ENCODE results near the gene CHST8.
"Not testable (repeated sequence)": the region's sequence is repeated elsewhere in the genome, so short reads cannot be mapped to it uniquely, and the experiment has no call there.

The CHST8 gene, protein sequence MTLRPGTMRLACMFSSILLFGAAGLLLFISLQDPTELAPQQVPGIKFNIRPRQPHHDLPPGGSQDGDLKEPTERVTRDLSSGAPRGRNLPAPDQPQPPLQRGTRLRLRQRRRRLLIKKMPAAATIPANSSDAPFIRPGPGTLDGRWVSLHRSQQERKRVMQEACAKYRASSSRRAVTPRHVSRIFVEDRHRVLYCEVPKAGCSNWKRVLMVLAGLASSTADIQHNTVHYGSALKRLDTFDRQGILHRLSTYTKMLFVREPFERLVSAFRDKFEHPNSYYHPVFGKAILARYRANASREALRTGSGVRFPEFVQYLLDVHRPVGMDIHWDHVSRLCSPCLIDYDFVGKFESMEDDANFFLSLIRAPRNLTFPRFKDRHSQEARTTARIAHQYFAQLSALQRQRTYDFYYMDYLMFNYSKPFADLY

DNA sequence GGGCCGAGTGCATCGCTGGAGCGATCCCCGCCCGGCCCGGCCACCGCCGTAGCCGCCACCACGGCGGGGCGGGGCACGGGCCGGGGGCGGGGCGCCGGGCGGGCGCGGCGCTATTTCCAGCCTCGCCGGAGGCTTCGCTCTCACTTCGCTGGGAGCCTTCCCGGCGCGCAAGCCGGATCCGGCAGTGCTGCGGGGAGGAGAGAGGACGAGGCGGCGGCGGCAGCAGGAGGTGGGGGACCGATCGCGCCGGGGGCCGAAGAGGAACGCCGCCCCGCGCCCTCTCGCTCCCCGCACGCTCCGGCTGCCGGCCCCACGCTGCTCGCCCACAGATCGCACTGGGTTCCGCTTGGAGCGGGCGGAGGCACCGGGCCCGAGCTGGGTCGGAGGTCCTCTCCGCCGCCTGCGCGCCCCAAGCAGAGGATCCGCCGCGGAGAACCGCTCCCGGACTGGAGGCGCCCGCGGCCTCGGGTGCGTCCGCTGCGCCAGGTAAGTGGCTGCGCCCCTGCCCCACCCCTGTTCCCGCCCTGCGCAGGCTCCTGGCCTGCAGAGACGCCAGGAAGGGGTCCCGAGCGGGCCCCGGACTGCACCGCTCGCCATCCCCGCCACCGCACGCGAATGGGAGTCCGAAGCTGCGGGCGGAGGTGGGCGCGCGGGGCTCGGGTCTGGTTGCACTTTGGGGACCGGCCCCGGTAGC lies at the start of gene CHST8:
TSS of gene CHST8 (plus strand) at position 143 of the 694 bp plus-strand sequence. CDS start 67,309 bp downstream, outside the sequence.
- no peak for DNase-seq (ENCODE audit: low read depth)

DNA sequence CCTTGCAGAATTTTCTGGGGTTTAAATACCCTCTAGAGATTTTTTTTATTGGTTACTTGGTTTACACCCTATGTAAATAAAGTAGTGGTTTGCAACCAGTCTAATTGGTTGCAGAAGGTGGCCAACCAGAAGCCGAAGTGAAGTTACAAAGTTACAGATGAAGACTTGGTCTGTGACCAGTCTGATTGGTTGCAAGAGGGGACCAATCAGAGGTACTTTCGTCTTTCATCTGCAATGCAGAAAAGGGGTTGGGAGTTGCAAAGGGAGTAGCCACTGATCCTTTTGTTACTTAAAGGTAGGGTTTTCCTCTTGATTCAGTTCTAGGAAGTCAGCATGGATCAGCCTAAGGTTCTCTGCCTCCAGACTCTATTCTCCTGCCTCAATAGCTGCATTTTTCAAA lies 48.8 kb upstream of the CHST8 start:
- DNase-seq (ENCODE audit: low read depth): no peak

DNA sequence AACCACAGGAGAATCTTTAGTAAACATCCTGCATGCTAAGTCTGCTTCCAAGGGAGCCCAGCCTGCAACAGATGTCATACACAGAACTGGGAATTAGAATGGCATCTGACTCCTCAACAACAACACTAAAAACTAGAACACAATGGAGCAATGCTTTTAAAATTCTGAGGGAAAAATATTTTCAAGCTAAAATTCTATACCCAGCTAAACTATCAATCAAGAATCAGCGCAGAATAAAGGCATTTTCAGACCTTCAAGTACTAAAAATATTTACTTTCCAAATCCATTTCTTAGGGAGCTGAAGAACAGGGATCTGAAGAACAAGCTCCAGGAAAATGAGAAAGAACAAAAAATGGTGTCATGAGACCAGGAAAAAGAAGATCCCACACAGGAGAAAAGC lies 46.9 kb upstream of the CHST8 start:
- DNase-seq (ENCODE audit: low read depth): no peak

DNA sequence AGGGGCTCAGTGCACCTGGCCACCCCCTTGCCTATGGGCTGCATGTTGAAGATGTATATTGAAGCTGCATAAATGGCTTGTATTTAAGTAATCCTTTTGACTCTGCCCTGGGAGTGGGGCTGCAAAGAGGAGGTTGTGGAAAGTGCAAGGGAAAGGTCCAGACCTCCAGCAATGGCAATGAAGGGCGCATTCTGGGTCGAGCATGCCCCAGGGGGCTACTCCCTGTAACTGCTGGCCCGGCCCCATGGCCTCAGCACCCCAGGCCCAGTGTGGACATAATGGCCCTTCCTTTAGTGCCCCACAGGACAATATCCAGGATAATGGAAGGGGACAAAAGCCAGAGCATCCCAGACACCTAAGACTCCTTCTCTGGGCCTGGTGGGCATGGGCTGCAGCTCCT lies 43.1 kb upstream of the CHST8 start:
- DNase-seq (ENCODE audit: low read depth): no peak

DNA sequence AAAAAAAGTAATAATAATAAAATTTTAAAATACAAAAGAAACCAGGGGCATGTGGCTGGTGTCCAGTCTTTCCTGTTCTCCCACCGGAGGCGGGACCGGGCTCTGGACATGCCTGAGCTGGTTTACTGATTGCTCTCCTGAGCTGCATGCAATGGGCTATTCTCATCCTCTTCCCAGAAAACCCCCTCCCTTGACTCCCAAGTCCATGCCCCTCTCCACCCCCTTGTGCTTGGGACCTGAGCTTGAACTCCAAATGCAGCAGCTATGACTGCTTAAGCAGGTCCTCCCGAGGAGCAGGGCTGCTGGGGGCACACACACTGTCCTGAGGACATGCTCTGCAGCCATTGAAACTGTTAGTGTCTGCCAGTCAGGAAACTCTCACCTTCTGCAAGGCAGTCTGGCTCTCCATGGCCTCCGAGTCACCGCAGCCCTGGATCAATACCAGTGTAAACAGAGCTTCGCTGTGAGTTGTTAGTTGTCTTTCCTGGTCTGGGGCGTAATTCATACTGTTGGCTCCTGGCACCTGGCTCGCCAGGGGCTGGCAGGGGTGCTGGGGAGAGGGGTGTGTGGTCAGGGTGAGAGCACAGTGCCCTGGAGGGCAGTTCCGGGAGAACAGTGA lies 41.6 kb upstream of the CHST8 start:
- DNase-seq (ENCODE audit: low read depth): no peak

DNA sequence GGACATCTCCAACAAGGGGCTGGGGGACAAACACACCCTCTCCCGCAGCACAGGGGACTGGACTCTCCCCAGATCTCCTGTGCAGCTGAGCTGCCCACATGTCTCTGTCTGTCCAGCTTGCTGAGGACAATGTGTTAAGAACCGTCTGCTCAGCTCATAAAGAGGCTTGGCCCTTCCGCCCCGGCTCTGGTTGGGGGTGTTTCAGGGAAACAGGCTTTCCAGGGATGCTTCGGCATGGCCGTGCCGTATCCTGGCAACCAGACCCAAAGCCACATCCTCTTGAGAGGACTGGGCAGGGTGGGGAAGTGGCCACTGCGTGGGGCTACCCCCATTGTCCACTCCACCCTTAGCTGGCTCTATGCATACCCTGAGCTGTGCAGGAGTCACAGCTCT lies 41.1 kb upstream of the CHST8 start:
- DNase-seq (ENCODE audit: low read depth): no peak

DNA sequence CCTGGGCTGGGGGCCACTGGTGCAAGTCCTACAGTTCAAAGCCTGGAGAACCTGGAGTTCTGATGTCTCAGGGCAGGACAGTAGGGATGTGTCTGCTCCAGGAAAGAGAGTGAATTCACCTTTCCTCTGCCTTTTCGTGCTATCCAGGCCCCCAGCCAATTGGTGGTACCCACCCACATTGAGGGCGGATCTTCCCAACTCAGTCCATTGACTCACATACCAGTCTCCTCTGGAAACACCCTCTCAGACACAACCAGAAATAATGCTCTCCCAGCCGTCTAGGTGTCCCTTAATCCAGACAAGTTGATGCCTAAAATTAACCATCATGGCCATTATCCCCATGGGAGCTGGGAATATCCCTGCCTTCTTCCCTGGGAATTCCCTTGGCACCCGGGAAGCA lies 38.8 kb upstream of the CHST8 start:
- no peak for DNase-seq (ENCODE audit: low read depth)

DNA sequence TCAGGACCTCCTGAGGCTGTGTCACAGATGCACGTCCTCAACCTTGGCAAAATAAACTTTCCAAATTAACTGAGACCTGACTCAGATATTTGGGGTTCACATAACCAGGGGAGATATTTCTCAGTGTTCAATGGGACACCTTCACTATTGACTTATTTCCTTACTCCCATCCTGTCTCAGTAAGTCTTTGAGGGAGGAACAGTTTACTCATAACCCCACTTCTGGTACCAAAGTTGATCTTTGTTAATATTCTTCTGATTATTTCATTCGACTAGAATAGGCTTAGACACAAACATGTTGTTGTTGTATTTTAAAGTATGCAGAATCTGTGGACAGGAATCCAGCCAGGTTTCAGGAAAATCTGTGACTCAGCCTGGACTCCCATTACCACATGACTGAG lies 34.6 kb upstream of the CHST8 start:
- DNase-seq (ENCODE audit: low read depth): no peak

DNA sequence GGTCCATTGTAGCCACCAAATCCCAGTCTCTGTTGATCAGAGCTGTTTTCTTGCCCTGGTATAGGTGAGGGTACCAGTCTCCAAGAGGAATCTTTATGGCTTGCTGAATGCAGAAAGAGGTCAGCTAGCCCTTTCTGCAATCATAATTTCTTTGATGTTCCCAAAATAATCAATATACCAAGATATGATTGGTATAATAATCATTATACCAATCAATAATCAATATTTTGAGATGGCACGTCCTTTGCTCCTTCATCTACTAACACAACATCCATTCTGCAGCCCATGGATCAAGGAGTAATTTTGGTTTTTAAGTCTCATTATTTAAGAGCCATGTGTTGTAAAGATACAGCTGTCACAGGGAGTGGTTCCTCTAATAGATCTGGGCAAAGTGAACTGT lies 31.5 kb upstream of the CHST8 start:
- no peak for DNase-seq (ENCODE audit: low read depth)

DNA sequence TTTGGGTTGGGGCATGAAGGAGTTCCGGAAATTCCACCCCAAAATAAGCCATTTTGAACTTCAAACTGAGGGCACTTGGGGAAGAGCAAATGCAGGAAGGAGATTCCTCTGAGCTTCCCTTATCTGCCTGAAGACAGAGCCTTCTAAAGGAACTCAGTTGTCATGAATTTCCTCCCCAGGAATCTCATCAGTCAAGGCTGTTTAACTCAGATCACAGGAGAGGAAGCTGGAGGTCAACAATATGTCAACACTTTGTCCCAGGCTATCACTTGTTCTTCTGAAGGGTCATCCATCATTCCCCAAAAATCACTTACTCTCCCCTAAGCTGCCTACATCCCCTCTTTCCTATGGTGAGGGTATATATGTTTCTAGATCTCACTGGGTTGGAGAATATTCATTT lies 26.0 kb upstream of the CHST8 start:
- DNase-seq (ENCODE audit: low read depth): peak; percentile 88

DNA sequence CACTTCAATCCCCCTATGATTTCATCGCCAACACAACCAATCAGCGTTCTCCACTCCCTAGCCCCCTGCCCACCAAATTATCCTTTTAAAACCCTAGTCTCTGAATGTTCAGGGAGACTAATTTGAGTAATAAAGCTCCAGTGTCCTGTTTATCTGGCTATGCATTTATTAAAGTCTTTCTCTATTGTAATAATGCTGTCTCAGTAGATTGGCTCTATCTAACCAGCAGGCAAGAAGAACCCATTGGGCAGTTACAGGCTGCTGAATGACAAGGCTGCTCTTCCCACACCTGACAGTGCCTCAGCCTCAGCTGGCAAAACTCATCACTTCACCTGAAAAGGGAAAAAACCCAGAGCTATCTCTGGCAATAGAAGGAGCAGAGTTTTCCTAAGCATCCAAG lies 20.2 kb upstream of the CHST8 start:
- DNase-seq (ENCODE audit: low read depth): no peak

DNA sequence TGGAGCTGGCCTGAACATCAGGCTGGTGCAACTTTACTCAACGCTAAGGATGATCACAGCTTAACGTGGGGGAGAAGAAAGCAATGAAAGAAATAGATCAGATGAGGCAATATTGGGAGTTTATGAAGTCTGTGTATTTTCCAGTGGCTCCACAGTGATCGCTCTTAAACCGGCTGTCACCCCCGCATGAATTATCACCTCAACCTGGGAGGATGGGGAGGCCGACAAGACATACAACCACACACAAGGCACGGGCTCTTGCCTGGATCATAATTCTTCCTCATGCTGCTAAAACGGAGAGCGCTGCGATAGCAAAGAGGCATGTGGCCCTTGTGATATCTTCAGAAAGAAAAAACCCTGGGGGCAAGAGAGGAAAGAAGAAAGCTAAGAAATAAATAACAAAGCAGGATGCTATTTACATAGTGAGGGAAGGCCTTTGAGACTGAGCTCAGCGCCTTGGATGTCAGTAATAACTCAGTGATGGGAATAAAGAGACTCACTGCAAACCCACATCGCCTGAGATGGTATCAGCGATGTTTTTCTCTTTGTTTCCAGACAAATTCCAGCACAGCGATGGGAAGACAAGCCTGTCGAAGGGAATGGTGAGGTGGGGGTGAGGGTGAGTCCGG lies 19.1 kb upstream of the CHST8 start:
- no peak for DNase-seq (ENCODE audit: low read depth)

DNA sequence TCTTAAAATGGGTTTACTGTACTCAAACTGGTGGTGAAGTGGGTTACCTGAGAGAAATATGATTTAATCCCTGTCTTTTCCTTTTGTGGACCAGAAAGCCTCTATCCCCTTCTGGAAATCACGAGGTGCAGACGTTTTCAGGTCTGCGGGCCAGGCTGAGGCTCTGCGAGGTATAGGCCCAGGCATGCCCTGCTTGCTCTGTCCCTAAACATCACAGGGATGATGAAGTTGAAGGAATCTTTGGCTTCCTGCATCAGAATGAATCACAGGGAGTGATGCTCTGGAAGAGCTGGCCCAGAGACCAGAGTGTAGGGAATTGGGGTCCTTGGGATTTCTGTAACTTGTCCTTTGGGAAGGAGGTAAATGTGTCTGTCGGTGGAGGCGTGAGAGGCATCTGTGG lies 18.4 kb upstream of the CHST8 start:
- no peak for DNase-seq (ENCODE audit: low read depth)

DNA sequence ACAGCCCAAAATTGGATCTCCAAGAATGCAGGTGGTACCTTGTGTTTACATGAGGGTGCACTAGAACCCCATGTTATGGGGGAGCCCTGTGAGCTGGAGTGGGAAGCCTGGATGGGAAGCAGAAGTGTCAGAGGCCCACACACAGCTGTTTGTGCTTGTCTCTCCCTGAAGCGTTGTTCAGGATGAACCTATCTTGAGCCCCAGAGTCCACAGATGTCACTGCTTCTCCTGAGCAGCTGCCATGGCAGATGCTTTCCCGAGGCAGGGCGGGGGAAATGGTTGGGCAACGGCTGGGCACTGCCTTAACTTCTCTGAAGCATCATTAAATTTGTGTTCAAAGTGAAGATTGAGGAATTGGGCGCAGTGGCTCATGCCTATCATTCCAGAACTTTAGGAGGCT lies 17.1 kb upstream of the CHST8 start:
- no peak for DNase-seq (ENCODE audit: low read depth)

DNA sequence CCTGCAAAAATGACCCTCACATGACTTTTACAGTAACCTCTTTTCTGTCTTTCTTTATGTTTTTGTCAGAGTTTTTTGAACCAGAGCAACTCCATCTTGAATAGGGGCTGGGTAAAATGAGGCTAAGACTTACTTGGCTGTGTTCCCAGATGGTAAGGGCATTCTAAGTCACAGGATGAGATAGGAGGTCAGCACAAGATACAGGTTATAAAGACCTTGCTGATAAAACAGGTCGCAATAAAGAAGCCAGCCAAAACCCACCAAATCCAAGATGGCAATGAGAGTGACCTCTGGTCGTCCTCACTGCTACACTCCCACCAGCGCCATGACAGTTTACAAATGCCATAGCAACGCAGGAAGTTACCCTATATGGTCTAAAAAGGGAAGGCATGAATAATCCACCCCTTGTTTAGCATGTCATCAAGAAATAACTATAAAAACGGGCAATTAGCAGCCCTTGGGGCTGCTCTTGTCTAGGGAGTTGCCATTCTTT lies 15.9 kb upstream of the CHST8 start:
- not testable (repeated sequence) for DNase-seq (ENCODE audit: low read depth)

DNA sequence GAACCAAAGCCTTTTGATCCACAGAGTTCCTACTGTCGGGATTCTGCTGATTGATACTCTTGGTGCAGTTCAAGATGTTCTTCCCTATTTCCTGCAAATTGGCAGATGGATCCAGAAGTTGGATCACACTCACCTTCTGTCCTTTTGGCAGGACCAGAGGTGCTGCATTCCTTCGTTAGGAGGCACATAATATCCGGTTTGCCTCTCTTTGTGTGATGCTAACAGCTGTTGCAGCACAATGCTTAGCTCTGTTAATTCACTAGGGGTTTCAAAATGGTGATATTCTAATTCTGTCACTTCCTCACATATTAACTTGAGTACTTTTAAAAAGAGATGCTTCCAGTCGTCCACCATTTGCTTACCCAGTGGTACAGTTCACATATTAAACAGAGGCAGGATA lies 15.2 kb upstream of the CHST8 start:
- no peak for DNase-seq (ENCODE audit: low read depth)

DNA sequence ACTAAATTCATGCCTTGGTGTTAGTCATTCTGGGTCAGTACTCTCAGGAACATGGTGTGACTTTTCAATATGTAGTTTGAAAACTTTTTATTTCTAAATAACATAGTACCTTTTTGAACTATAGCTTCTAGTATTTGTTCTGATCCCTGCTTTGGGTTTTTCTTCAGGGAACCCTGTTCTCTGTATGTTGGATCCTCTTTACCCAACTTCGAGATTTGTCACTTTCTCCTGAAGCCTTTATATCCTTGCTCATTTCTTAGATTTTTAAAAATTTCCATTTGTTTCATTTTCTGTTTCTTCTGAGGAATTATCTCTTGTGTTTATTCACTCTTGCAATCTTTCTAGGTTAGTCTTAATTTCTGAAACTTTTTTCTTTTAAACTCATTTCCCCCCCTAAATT lies 12.4 kb upstream of the CHST8 start:
- DNase-seq (ENCODE audit: low read depth): no peak

DNA sequence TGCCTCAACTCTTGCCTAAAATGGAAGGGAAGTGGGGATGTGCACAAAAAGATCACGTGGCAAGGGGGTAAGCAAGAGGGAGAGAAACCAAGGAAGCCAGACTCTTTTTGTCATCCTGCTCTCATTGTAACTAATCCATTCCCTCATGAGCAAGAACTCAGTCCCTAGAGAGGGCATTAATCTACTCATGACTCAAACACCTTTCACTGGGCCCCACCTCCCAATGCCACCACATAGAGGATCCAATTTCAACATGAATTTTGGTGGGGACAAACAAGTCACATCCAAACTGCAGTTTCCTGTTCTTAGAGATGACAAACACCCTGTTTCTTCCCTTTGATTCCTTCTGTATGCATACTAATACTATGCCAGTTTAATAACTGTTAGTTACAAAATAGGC lies 11.2 kb upstream of the CHST8 start:
- DNase-seq (ENCODE audit: low read depth): no peak

DNA sequence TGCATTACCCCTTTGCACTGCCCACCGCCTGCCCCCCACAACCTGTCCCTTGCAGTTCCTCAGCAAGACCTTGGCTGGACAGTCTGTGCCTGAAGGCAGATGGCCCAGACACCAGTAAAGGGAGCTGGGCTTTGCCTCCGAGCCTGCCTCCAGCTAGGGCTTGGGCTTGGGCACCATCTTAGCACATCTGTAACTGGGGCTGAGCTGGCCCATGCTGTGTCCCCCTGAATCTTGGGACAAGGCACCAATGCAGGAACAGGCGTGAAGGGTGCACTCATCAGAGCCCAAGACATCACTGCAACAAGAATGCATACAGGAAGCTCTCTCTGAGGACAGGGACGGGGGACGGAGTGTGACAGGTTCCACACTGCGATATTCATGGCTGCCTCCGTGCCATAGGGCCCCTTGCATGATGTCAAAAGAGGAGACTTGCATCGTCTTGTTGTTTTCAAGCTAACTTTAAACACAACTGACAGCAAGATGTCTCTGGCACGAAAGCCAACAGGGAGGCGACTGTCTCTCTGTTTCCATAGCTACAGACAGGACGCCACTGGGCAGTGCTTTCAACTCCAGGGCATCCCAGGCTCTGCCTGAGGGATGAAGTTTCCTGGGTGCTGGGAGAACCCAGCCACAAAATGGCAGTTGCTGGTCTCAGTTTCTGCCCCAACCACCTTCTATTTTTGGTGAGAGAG lies 8.7 kb upstream of the CHST8 start:
- no peak for DNase-seq (ENCODE audit: low read depth)

DNA sequence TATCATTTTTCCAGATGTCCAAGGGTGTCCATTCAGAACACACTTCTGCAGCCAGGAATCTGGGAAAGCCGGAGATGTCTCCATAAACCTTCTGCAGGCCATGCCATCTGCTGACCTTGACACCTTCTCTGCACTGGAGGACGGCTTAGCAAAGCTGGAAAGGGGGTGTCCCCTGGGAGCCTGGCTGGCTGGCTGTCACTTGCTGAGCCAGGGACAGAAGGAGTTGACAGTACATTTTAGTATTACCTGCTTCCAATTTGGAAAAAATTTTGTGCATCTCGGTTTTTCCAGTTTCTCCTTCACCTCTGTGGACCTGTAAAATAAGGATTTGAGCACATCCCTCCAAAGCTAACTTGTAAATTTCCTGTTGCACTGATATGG lies 8.1 kb upstream of the CHST8 start:
- no peak for DNase-seq (ENCODE audit: low read depth)

DNA sequence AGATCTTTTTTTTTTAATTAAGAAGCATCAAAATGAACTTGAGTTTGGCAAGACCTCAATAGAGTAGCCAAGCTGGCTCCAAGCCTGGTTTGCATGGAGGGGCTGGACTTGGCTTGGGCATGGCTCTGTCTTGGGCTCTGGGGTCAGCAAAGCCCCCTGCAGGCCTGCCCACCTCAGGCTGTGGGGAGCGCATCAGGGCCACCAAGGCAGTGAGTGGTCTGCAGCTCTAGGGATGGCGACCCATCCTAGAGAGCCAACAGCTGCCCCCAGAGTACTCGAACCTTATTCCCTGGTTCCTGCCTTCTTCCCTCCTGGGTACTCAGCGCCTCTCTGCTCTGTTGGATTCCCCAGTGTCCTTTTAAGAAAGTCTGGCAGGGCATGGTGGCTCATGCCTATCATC lies 5.4 kb upstream of the CHST8 start:
- DNase-seq (ENCODE audit: low read depth): no peak

DNA sequence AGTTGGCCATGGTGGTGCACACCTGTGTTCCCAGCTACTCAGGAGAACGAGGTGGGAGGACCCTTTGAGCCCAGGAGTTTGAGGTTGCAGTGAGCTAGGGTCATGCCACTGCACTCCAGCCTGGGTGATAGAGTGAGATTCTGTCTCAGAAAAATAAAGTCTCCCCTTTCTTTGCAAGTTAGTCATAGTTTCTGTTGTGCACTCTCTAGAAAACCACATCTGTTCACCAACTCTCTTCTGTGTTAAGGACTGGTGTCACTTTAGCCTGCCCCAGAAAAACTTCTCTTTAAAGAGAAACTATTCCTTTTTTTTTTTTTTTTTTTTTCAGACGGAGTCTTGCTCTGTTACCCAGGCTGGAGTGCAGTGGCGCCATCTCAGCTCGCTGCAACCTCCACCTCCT lies 4.9 kb upstream of the CHST8 start:
- DNase-seq (ENCODE audit: low read depth): no peak
